Gastroesophageal sphincter (tissue), 3 donors: ENCODE data around the gene EML4.

Experiments used
- EP300 ChIP-seq: sonication (generic); formaldehyde crosslinking; IDR thresholded peaks from one replicate; pipeline ENCODE4 v1.6.1; 2017; ENCODE audit warnings: antibody characterized with exemption, mild to moderate bottlenecking
- POLR2A ChIP-seq, 2 donors: fragments of 450-650 bp; IDR thresholded peaks; one replicate each; pipeline ENCODE4 v1.6.1; 2017; ENCODE audit warnings: antibody characterized with exemption in 2 of 2, mild to moderate bottlenecking in 2 of 2, moderate library complexity in 1 of 2
- POLR2AphosphoS5 ChIP-seq: sonication (generic); formaldehyde crosslinking; IDR thresholded peaks from one replicate; pipeline ENCODE4 v1.6.1; 2017; ENCODE audit warnings: antibody characterized with exemption
- TF ChIP-seq, protein P1 (sequence below), 4 experiments: fragments of 200-600 bp in 2 of 4; fragments of 450-650 bp in 2 of 4; sonication (generic) in 1 of 4; IDR thresholded peaks; one replicate each; pipeline ENCODE4 v1.5.1; 2017 to 2019; ENCODE audit warnings: antibody characterized with exemption in 4 of 4, mild to moderate bottlenecking in 2 of 4, moderate library complexity in 2 of 4

DNA sequence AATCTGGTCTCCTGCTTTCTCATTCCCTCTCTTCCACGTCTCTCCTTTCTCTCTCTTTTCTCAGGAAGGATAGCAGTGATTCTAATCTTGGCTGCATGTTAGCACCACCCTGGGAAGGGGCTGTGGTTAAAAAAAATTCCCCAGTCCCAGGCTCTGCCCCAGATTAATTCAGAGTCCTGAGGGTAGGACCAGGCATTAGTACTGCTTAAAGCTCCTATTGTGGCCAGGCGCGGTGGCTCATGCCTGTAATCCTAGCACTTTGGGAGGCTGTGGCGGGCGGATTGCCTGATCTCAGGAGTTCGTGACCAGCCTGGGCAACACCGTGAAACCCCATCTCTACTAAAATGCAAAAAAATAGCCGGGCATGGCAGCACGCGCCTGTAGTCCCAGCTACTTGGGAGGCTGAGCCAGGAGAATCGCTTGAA, 35.4 kb upstream of the EML4 start:
- TF ChIP-seq POLR2AphosphoS5 (no peak), POLR2A (IDR thresholded peaks at IDR 0.05) (no peak), EP300 (no peak)
- TF ChIP-seq, protein P1, sequence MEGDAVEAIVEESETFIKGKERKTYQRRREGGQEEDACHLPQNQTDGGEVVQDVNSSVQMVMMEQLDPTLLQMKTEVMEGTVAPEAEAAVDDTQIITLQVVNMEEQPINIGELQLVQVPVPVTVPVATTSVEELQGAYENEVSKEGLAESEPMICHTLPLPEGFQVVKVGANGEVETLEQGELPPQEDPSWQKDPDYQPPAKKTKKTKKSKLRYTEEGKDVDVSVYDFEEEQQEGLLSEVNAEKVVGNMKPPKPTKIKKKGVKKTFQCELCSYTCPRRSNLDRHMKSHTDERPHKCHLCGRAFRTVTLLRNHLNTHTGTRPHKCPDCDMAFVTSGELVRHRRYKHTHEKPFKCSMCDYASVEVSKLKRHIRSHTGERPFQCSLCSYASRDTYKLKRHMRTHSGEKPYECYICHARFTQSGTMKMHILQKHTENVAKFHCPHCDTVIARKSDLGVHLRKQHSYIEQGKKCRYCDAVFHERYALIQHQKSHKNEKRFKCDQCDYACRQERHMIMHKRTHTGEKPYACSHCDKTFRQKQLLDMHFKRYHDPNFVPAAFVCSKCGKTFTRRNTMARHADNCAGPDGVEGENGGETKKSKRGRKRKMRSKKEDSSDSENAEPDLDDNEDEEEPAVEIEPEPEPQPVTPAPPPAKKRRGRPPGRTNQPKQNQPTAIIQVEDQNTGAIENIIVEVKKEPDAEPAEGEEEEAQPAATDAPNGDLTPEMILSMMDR (IDR thresholded peaks at IDR 0.05), result no peak
